Panc1 (cell line): Measurements from ENCODE around the gene PPP6R2.

ENCODE experiments used
- POLR2AphosphoS5 ChIP-seq: IDR thresholded peaks from 2 replicates; pipeline ENCODE4 v1.6.1; 2012; ENCODE audit warnings: mild to moderate bottlenecking, low read depth, low read length, moderate library complexity
- SIN3A ChIP-seq: IDR thresholded peaks from 2 replicates; pipeline ENCODE4 v1.6.1; 2012; ENCODE audit warnings: low read depth, mild to moderate bottlenecking, low read length, moderate library complexity, borderline replicate concordance; ENCODE audit not compliant: insufficient read depth
- TCF7L2 ChIP-seq: IDR thresholded peaks from 2 replicates; pipeline ENCODE4 v1.6.1; 2011; ENCODE audit warnings: mild to moderate bottlenecking, low read depth, low read length, inconsistent platforms
- TF ChIP-seq, protein P1 (sequence below): fragments of 450-650 bp; IDR thresholded peaks from 2 replicates; pipeline ENCODE4 v1.5.1; 2017; ENCODE audit warnings: mild to moderate bottlenecking
- TF ChIP-seq, protein P2 (sequence below), 2 experiments: IDR thresholded peaks; 2 replicates each; pipeline ENCODE4 v1.6.1; 2011 to 2012; ENCODE audit warnings: low read depth in 2 of 2, control low read depth in 1 of 2, low read length in 1 of 2, mild to moderate bottlenecking in 1 of 2, moderate library complexity in 1 of 2; ENCODE audit not compliant: insufficient read depth in 1 of 2

DNA sequence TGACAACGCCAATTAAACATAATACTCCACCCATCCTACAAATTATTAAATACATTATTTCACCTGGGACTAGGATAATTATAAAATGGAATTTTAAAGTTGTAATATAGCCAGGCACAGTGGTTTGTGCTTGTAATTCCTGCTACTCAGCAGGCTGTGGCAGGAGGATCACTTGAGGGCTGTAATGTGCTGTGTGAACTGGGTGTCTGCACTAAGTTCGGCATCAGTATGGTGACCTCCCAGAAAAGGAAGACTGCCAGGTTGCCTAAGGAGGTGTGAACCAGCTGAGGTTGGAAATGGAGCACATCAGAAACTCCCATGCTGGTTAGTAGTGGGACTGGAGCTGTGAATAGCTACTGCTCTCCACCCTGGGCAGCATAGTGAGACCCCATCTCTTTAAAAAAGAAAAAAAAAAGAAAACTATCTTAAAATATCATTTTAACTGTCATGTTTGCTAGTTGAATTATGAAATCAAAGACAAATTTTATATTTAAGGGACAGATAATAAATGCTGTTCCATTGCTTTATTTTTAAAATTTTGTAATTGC lies 28.0 kb downstream of the PPP6R2 start:
- TF ChIP-seq, protein P1, sequence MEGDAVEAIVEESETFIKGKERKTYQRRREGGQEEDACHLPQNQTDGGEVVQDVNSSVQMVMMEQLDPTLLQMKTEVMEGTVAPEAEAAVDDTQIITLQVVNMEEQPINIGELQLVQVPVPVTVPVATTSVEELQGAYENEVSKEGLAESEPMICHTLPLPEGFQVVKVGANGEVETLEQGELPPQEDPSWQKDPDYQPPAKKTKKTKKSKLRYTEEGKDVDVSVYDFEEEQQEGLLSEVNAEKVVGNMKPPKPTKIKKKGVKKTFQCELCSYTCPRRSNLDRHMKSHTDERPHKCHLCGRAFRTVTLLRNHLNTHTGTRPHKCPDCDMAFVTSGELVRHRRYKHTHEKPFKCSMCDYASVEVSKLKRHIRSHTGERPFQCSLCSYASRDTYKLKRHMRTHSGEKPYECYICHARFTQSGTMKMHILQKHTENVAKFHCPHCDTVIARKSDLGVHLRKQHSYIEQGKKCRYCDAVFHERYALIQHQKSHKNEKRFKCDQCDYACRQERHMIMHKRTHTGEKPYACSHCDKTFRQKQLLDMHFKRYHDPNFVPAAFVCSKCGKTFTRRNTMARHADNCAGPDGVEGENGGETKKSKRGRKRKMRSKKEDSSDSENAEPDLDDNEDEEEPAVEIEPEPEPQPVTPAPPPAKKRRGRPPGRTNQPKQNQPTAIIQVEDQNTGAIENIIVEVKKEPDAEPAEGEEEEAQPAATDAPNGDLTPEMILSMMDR: no peak
- TF ChIP-seq POLR2AphosphoS5 (no peak), SIN3A (no peak), TCF7L2 (no peak)
- TF ChIP-seq, protein P2, sequence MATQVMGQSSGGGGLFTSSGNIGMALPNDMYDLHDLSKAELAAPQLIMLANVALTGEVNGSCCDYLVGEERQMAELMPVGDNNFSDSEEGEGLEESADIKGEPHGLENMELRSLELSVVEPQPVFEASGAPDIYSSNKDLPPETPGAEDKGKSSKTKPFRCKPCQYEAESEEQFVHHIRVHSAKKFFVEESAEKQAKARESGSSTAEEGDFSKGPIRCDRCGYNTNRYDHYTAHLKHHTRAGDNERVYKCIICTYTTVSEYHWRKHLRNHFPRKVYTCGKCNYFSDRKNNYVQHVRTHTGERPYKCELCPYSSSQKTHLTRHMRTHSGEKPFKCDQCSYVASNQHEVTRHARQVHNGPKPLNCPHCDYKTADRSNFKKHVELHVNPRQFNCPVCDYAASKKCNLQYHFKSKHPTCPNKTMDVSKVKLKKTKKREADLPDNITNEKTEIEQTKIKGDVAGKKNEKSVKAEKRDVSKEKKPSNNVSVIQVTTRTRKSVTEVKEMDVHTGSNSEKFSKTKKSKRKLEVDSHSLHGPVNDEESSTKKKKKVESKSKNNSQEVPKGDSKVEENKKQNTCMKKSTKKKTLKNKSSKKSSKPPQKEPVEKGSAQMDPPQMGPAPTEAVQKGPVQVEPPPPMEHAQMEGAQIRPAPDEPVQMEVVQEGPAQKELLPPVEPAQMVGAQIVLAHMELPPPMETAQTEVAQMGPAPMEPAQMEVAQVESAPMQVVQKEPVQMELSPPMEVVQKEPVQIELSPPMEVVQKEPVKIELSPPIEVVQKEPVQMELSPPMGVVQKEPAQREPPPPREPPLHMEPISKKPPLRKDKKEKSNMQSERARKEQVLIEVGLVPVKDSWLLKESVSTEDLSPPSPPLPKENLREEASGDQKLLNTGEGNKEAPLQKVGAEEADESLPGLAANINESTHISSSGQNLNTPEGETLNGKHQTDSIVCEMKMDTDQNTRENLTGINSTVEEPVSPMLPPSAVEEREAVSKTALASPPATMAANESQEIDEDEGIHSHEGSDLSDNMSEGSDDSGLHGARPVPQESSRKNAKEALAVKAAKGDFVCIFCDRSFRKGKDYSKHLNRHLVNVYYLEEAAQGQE (IDR thresholded peaks at IDR 0.05; ENCODE audit: insufficient read depth in 1 of 2, low read depth in 2 of 2, low read length in 1 of 2): no peak
